ENCODE results near the gene ITSN1. TPM values are rescaled to one million over a fixed set of nuclear protein-coding genes. Genes with fewer than 3 reads are reported as not detected.
"Not testable (repeated sequence)": the region's sequence is repeated elsewhere in the genome, so short reads cannot be mapped to it uniquely, and the experiment has no call there.

Gene ITSN1
- total RNA-seq, 3 donors from 2014 or later, result 2.1 to 2.5 (median 2.4) TPM

- no peak for ATAC-seq
- Mint-ChIP-seq H3K36me3 (ENCODE audit: insufficient read depth) (no peaks in the 10 kb centered on the region), H3K4me3 (no peak overlapping the region), H3K9me3 (no peaks in the 10 kb centered on the region), H3K4me1 (ENCODE audit: low read depth) (no peaks in the 10 kb centered on the region), H3K27me3 (ENCODE audit: low read depth) (no peaks in the 10 kb centered on the region)
- no peak for DNase-seq
Measured at GRCh38 chr21:33856893-33857527, 214.7 kb downstream of the ITSN1 start.

DNA sequence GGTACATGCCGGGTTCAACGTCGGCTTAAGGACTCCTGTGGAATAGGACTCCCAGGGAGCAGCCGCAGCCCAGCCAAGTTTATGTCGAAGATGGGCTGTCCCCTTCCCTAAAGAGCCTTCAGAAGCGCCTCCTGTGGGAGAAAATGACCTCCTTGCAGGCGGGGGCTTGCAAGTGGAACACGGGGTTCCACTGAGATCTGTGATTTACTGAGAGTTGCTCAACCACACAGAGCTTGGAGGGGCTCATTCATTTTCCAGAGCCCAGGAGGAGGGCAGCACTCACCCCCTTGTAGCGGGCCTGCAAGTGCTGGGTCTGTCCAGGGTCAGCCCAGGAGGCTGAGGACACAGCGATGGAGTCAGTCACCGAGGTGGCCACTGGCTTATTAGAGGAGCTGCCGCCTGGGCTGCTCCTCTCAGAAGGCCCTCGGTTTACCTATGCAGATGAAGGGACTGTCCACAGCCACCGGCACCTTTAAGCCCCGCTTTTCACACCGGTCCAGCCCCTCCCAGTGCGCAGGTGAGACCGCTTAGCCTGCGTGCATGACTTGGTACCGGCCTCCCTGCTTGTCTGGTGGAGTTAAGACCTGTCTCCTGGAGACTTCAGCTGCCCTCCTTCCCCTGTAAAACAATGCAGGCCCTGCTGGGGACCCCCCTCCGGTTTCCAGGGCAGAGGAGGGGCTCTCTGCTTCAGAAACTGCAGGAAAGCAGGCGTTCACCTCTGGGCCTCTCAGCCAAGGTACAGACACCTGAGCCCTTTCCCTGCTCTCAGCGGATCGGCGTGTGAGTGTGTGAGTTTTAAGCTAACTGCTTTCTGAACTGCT is 215.8 kb downstream of the ITSN1 start:
- no peaks in the 10 kb centered on the region for H3K27me3 Mint-ChIP-seq (ENCODE audit: low read depth)
- no peak overlapping the region for H3K4me3 Mint-ChIP-seq
- H3K9me3 Mint-ChIP-seq, result no peaks in the 10 kb centered on the region
- DNase-seq (no peak), ATAC-seq (no peak)
- no peaks in the 10 kb centered on the region for H3K36me3 Mint-ChIP-seq (ENCODE audit: insufficient read depth)
- no peaks in the 10 kb centered on the region for H3K4me1 Mint-ChIP-seq (ENCODE audit: low read depth)

DNA sequence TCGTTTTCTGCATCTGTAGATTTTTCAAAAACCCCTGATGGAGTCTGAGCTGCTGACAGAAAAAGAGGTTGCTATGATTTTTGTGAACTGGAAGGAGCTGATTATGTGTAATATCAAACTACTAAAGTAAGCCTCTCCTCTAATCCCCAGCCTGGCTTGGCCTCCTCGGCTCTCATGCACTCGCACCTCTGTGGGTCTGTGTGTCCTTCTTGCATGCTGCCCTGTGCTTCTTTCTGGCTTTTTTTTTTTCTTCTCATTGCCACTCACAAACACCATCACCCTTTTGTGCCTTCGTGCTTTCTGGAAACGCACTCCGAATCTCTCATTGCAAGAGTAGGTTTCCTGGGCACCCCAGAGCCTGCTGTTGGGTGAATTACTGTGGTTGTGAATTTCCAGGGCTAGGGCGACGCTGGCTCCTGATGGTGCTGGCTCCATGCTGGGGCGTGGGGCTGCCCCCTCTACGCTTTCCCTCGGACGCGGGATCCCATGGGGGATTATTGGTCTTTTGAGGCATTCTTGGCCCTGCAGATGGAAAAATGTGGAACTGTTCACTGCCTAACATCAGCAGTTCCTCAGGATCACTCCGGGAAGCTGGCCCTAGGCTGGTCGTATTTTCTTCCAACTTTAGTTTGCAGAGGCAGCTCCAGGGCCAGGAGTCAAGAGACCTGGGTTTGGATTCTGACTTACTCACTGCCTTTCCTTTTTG is 216.5 kb downstream of the ITSN1 start:
- H3K9me3 Mint-ChIP-seq, result no peaks in the 10 kb centered on the region
- H3K4me3 Mint-ChIP-seq, result no peak overlapping the region
- H3K4me1 Mint-ChIP-seq (ENCODE audit: low read depth), result no peaks in the 10 kb centered on the region
- no peaks in the 10 kb centered on the region for H3K27me3 Mint-ChIP-seq (ENCODE audit: low read depth)
- ATAC-seq (no peak), DNase-seq (no peak)
- H3K36me3 Mint-ChIP-seq (ENCODE audit: insufficient read depth), result no peaks in the 10 kb centered on the region

GRCh38 chr21:33859373-33860102 is 217.2 kb downstream of the ITSN1 start:
- H3K36me3 Mint-ChIP-seq (ENCODE audit: insufficient read depth), result no peaks in the 10 kb centered on the region
- H3K4me1 Mint-ChIP-seq (ENCODE audit: low read depth), result no peaks in the 10 kb centered on the region
- ATAC-seq, result no peak
- no peak for DNase-seq
- H3K9me3 Mint-ChIP-seq, result no peaks in the 10 kb centered on the region
- peaks cover 2% of the 10 kb centered on the region for H3K27me3 Mint-ChIP-seq (ENCODE audit: low read depth)
- H3K4me3 Mint-ChIP-seq, result no peak overlapping the region

DNA sequence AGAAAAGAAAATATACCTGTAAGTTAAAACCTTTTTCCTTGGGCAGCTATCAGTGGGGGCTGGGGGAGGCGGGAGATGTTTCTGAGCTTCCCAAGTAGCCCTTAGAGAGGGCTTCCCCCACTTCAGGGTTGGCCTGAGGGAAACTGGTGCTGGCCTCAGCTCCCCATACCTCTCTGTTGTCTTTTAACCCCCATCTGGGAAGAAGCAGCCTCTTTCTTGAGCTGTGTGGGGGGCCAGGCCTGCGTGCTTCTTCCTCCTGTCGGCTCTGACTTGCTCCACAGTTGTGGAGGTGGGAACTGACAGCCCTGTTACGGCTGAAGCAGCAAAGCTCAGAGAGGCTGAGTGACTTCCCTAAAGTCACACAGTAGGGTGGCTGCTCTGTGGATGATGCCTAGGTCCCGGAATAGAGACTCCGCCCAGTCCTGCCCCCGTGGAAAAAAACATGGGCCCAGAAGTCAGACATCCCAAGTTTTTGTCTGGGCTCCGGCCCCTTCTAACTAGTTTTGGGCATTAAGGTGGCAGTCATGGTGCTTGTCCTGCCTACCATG is 218.1 kb downstream of the ITSN1 start:
- Mint-ChIP-seq H3K36me3 (ENCODE audit: insufficient read depth) (no peaks in the 10 kb centered on the region), H3K9me3 (no peaks in the 10 kb centered on the region), H3K4me3 (no peak overlapping the region), H3K4me1 (ENCODE audit: low read depth) (no peaks in the 10 kb centered on the region), H3K27me3 (ENCODE audit: low read depth) (peaks cover 2% of the 10 kb centered on the region)
- ATAC-seq (no peak), DNase-seq (no peak)

DNA sequence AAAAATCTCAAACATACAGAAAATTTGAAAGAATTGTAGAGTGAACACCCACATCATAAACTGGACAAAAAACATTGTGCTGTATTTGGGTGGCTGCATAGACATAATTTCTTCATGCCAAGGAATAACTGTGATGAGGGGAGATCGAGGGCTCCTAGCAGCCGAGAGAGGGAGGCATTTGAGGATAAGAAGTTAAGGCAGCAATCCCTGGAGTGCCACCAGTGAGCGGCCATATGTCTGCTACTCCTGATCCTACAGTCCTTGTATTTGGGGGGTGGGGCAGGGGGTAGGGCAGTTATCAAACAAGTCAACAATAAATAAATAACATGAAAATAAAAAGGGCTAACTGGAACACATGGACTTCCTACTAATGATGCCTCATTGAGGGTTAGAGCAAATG is 218.8 kb downstream of the ITSN1 start:
- no peaks in the 10 kb centered on the region for H3K36me3 Mint-ChIP-seq (ENCODE audit: insufficient read depth)
- no peak for DNase-seq

DNA sequence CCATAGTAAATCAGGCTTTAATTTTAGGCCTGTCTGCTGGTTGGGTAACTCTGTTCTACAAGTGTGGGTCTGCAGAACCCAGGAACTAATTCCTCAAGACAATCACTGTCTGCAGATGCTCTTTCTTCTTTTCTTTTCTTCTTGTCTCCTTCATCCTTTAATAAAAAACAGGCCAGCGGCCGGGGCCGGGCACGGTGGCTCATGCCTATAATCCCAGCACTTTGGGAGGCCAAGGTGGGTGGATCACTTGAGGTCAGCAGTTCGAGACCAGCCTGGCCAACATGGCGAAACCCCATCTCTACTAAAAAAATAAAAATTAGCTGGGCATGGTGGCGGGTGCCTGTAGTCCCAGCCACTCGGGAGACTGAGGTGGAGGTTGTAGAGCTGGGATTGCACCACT is 220.9 kb downstream of the ITSN1 start:
- not testable (repeated sequence) for ATAC-seq; H3K4me1 Mint-ChIP-seq (ENCODE audit: low read depth); H3K9me3 Mint-ChIP-seq; H3K36me3 Mint-ChIP-seq (ENCODE audit: insufficient read depth); DNase-seq; H3K4me3 Mint-ChIP-seq
- peaks cover 10% of the 10 kb centered on the region for H3K27me3 Mint-ChIP-seq (ENCODE audit: low read depth)

More for the DNA sequence above, 218.8 kb downstream of the ITSN1 start:
- H3K27me3 Mint-ChIP-seq (ENCODE audit: low read depth), result peaks cover 4% of the 10 kb centered on the region
- no peak for ATAC-seq
- H3K4me3 Mint-ChIP-seq, result no peak overlapping the region
- no peaks in the 10 kb centered on the region for H3K9me3 Mint-ChIP-seq
- no peaks in the 10 kb centered on the region for H3K4me1 Mint-ChIP-seq (ENCODE audit: low read depth)

DNA sequence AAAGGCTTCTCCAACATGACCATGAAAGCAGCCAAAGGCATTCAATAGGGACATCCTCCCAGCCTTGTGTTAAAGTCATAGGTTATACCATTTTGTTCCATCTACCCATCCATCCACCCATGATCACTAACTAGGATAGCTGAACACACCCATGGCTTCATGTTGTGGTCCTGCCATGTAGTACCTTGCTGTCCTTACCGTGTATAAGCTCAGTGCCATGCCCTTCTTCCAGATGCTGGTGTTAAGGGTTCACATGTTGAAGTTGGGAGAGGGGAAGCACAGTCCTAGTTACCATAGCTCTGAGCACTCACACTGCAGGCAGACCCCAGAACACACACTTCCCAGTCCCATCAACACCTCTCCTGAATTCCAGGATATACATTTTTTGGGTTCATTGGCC is 221.8 kb downstream of the ITSN1 start:
- DNase-seq (no peak), ATAC-seq (no peak)
- Mint-ChIP-seq H3K4me3 (no peak overlapping the region), H3K4me1 (ENCODE audit: low read depth) (peaks cover 2% of the 10 kb centered on the region), H3K36me3 (ENCODE audit: insufficient read depth) (no peaks in the 10 kb centered on the region), H3K27me3 (ENCODE audit: low read depth) (peaks cover 10% of the 10 kb centered on the region), H3K9me3 (no peaks in the 10 kb centered on the region)

DNA sequence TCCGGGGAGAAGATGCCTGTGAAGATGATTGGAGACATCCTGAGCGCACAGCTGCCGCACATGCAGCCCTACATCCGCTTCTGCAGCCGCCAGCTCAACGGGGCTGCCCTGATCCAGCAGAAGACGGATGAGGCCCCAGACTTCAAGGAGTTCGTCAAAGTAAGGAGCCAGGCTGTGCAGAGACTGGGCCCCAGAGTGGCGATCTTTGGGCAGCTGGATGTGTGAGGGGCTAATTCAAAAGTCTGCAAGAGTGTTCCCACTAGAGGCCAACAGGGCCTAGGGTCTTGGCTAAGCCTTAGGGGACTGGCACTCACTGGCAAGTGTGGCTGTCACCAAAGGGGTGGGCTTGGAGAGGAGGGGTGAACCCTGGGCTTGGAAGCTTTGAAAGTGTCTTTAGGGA is 222.9 kb downstream of the ITSN1 start:
- H3K36me3 Mint-ChIP-seq (ENCODE audit: insufficient read depth), result no peaks in the 10 kb centered on the region
- peaks cover 2% of the 10 kb centered on the region for H3K4me1 Mint-ChIP-seq (ENCODE audit: low read depth)
- DNase-seq (no peak), ATAC-seq (no peak)
- H3K9me3 Mint-ChIP-seq, result no peaks in the 10 kb centered on the region
- no peak overlapping the region for H3K4me3 Mint-ChIP-seq
- peaks cover 10% of the 10 kb centered on the region for H3K27me3 Mint-ChIP-seq (ENCODE audit: low read depth)

GRCh38 chr21:33865996-33866575 is 223.8 kb downstream of the ITSN1 start:
- Mint-ChIP-seq H3K9me3 (no peaks in the 10 kb centered on the region), H3K36me3 (ENCODE audit: insufficient read depth) (no peaks in the 10 kb centered on the region), H3K27me3 (ENCODE audit: low read depth) (peaks cover 10% of the 10 kb centered on the region), H3K4me3 (no peak overlapping the region), H3K4me1 (ENCODE audit: low read depth) (peaks cover 2% of the 10 kb centered on the region)
- ATAC-seq (no peak), DNase-seq (no peak)

DNA sequence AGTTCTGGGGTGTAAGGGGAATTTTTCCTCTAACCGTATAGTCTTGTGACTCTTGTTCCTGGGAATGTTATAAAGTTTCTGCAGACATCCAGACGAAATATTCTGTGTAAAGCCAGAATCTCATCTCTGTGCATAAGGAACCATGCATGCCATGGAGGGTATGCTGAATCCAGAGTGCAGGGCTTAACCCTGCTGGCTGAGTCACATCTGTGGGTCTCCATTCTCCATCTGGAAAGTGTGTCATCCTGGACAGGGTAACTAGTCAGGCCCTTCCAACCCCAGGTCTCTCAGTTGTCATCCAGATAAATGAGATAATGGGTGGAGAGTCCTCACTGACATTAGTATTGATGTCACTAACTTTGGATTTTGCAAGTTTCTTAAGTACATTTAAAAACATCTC is 224.5 kb downstream of the ITSN1 start:
- ATAC-seq, result no peak
- H3K4me1 Mint-ChIP-seq (ENCODE audit: low read depth), result peaks cover 2% of the 10 kb centered on the region
- no peaks in the 10 kb centered on the region for H3K9me3 Mint-ChIP-seq
- DNase-seq, result no peak
- peaks cover 10% of the 10 kb centered on the region for H3K27me3 Mint-ChIP-seq (ENCODE audit: low read depth)
- H3K4me3 Mint-ChIP-seq, result no peak overlapping the region
- no peaks in the 10 kb centered on the region for H3K36me3 Mint-ChIP-seq (ENCODE audit: insufficient read depth)

DNA sequence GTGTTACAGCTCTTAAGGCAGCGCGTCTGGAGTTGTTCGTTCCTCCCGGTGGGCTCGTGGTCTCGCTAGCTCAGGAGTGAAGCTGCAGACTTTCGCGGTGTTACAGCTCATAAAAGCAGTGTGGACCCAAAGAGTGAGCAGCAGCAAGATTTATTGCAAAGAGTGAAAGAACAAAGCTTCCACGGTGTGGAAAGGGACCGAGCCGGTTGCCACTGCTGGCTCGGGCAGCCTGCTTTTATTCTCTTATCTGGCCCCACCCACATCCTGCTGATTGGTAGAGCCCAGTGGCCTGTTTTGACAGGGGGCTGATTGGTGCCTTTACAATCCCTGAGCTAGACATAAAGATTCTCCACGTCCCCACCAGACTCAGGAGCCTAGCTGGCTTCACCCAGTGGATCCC is 225.6 kb downstream of the ITSN1 start:
- Mint-ChIP-seq H3K4me3 (peak overlapping the region; percentile 16), H3K27me3 (ENCODE audit: low read depth) (peaks cover 10% of the 10 kb centered on the region)
- ATAC-seq; DNase-seq; H3K36me3 Mint-ChIP-seq (ENCODE audit: insufficient read depth); H3K4me1 Mint-ChIP-seq (ENCODE audit: low read depth); H3K9me3 Mint-ChIP-seq: not testable (repeated sequence)

GRCh38 chr21:33869873-33870272 is 227.6 kb downstream of the ITSN1 start:
- DNase-seq (no peak), ATAC-seq (no peak)
- Mint-ChIP-seq H3K9me3 (no peaks in the 10 kb centered on the region), H3K4me1 (ENCODE audit: low read depth) (peaks cover 2% of the 10 kb centered on the region), H3K4me3 (no peak overlapping the region), H3K27me3 (ENCODE audit: low read depth) (peaks cover 8% of the 10 kb centered on the region), H3K36me3 (ENCODE audit: insufficient read depth) (no peaks in the 10 kb centered on the region)

- Mint-ChIP-seq H3K27me3 (ENCODE audit: low read depth) (peaks cover 8% of the 10 kb centered on the region), H3K4me3 (no peak overlapping the region), H3K4me1 (ENCODE audit: low read depth) (peaks cover 2% of the 10 kb centered on the region), H3K9me3 (no peaks in the 10 kb centered on the region), H3K36me3 (ENCODE audit: insufficient read depth) (no peaks in the 10 kb centered on the region)
- ATAC-seq (no peak), DNase-seq (no peak)
Measured at GRCh38 chr21:33870768-33871167, 228.5 kb downstream of the ITSN1 start.
